WTC11 (cell line): ENCODE data around the gene NAV3. TPM values are rescaled to one million over a fixed set of nuclear protein-coding genes. Genes with fewer than 3 reads are reported as not detected.

ENCODE experiments used
- ATAC-seq: fragments of 200-7000 bp; cut with Tn5 transposase; 2 replicates; pipeline ENCODE4 v1.10.0; 2021; ENCODE audit warnings: mild to moderate bottlenecking, moderate library complexity
- CTCF ChIA-PET: fragments of 300-600 bp; sonication (Branson Sonifier 250); formaldehyde crosslinking; loops from one replicate; lab custom pipeline; 2021; ENCODE audit warnings: antibody characterized with exemption; lab: Charles Lee
- POLR2A ChIA-PET: fragments of 350-600 bp; sonication (Branson Sonifier 250); formaldehyde crosslinking; loops from one replicate; lab custom pipeline; 2021; ENCODE audit warnings: antibody characterized with exemption; lab: Charles Lee
- DNase-seq: peaks from one replicate; pipeline ENCODE4 v3.0.0; 2021; ENCODE audit warnings: low spot score
- H3K27ac Mint-ChIP-seq: 2 replicates; pipeline ENCODE4 v1.8.0; 2021; ENCODE audit warnings: mixed read lengths
- H3K27me3 Mint-ChIP-seq: 2 replicates; pipeline ENCODE4 v1.8.0; 2021; ENCODE audit warnings: low read depth, mild to moderate bottlenecking, moderate library complexity, mixed read lengths
- H3K36me3 Mint-ChIP-seq: 2 replicates; pipeline ENCODE4 v1.8.0; 2021; ENCODE audit warnings: mixed read lengths
- H3K4me1 Mint-ChIP-seq: 2 replicates; pipeline ENCODE4 v1.8.0; 2022; ENCODE audit warnings: mixed read lengths
- H3K4me3 Mint-ChIP-seq: 2 replicates; pipeline ENCODE4 v1.8.0; 2021; ENCODE audit warnings: mild to moderate bottlenecking, moderate library complexity, mixed read lengths
- H3K9me3 Mint-ChIP-seq: 2 replicates; pipeline ENCODE4 v1.8.0; 2021; ENCODE audit warnings: mixed read lengths
- AFF4 ChIP-seq: sonication (generic); formaldehyde crosslinking; IDR thresholded peaks from 2 replicates; pipeline ENCODE4 v1.8.1; 2023; ENCODE audit warnings: mild to moderate bottlenecking, missing genetic modification reagents, borderline replicate concordance
- ATF1 ChIP-seq: sonication (generic); formaldehyde crosslinking; IDR thresholded peaks from 2 replicates; pipeline ENCODE4 v1.8.1; 2023; ENCODE audit warnings: mild to moderate bottlenecking, moderate library complexity, missing genetic modification reagents
- ATF3 ChIP-seq: sonication (generic); formaldehyde crosslinking; conservative IDR thresholded peaks from 2 replicates; pipeline ENCODE4 v1.8.1; 2022; ENCODE audit warnings: mild to moderate bottlenecking, missing genetic modification reagents
- CREM ChIP-seq: sonication (generic); formaldehyde crosslinking; IDR thresholded peaks from 2 replicates; pipeline ENCODE4 v1.8.1; 2022; ENCODE audit warnings: mild to moderate bottlenecking, missing genetic modification reagents, moderate library complexity
- E2F5 ChIP-seq: sonication (generic); formaldehyde crosslinking; IDR thresholded peaks from 2 replicates; pipeline ENCODE4 v1.8.1; 2022; ENCODE audit warnings: mild to moderate bottlenecking, moderate library complexity, missing genetic modification reagents
- ETV6 ChIP-seq: sonication (generic); formaldehyde crosslinking; IDR thresholded peaks from 2 replicates; pipeline ENCODE4 v1.8.1; 2022; ENCODE audit warnings: mild to moderate bottlenecking, missing genetic modification reagents
- FOXP4 ChIP-seq: sonication (generic); formaldehyde crosslinking; IDR thresholded peaks from 2 replicates; pipeline ENCODE4 v1.8.0; 2022; ENCODE audit warnings: mild to moderate bottlenecking, missing genetic modification reagents
- HMGXB4 ChIP-seq: sonication (generic); formaldehyde crosslinking; IDR thresholded peaks from 2 replicates; pipeline ENCODE4 v1.8.1; 2023; ENCODE audit warnings: mild to moderate bottlenecking, moderate library complexity, missing genetic modification reagents
- JUN ChIP-seq: sonication (generic); formaldehyde crosslinking; IDR thresholded peaks from 2 replicates; pipeline ENCODE4 v1.8.0; 2023; ENCODE audit warnings: mild to moderate bottlenecking, missing genetic modification reagents
- MAX ChIP-seq: sonication (generic); formaldehyde crosslinking; IDR thresholded peaks from 2 replicates; pipeline ENCODE4 v1.8.0; 2022; ENCODE audit warnings: mild to moderate bottlenecking, missing genetic modification reagents
- RORB ChIP-seq: fragments of 250-450 bp; sonication (Bioruptor Pico); IDR thresholded peaks from 2 replicates; pipeline ENCODE4 v1.9.0; 2021; ENCODE audit warnings: mild to moderate bottlenecking
- SP1 ChIP-seq: sonication (generic); formaldehyde crosslinking; conservative IDR thresholded peaks from 2 replicates; pipeline ENCODE4 v1.8.1; 2022; ENCODE audit warnings: missing genetic modification reagents
- TCF7 ChIP-seq: sonication (generic); formaldehyde crosslinking; IDR thresholded peaks from 2 replicates; pipeline ENCODE4 v1.8.0; 2022; ENCODE audit warnings: mild to moderate bottlenecking, low read depth, missing genetic modification reagents, moderate library complexity
- ZBTB21 ChIP-seq: sonication (generic); formaldehyde crosslinking; IDR thresholded peaks from 2 replicates; pipeline ENCODE4 v1.8.1; 2023; ENCODE audit warnings: mild to moderate bottlenecking, missing genetic modification reagents, borderline replicate concordance
- ZMAT4 ChIP-seq: fragments of 250-450 bp; sonication (Bioruptor Pico); IDR thresholded peaks from 2 replicates; pipeline ENCODE4 v1.9.0; 2021; ENCODE audit warnings: mild to moderate bottlenecking
- ZNF138 ChIP-seq: sonication (generic); formaldehyde crosslinking; conservative IDR thresholded peaks from 2 replicates; pipeline ENCODE4 v1.8.1; 2022; ENCODE audit warnings: mild to moderate bottlenecking, moderate library complexity, missing genetic modification reagents
- ZNF396 ChIP-seq: fragments of 250-450 bp; sonication (Bioruptor Pico); IDR thresholded peaks from 2 replicates; pipeline ENCODE4 v1.8.0; 2021; ENCODE audit warnings: mild to moderate bottlenecking, moderate library complexity, borderline replicate concordance
- ZNF423 ChIP-seq: fragments of 250-450 bp; sonication (Bioruptor Pico); IDR thresholded peaks from 2 replicates; pipeline ENCODE4 v2.1.2; 2022; ENCODE audit warnings: mild to moderate bottlenecking, moderate library complexity
- total RNA-seq: library from RNA; stranded (reverse); gene quantifications from 3 replicates; pipeline ENCODE4 v1.2.3, GENCODE V29; 2021

NAV3 gene
- total RNA-seq, 1 experiment from 2014 or later: 3.3 TPM

- no peak overlapping the region for H3K27ac Mint-ChIP-seq
- H3K9me3 Mint-ChIP-seq: no peaks in the 10 kb centered on the region
- DNase-seq: no peak
- H3K4me3 Mint-ChIP-seq: no peak overlapping the region
- H3K4me1 Mint-ChIP-seq: peaks cover 54% of the 10 kb centered on the region
- CTCF ChIA-PET: no interaction called here
- no peak for TF ChIP-seq ZNF138 (CRISPR knock-in tag)
- no peak for TF ChIP-seq FOXP4
- no peak for TF ChIP-seq ATF3 (CRISPR knock-in tag)
- no peak for TF ChIP-seq AFF4 (CRISPR knock-in tag)
- TF ChIP-seq ZNF423 (CRISPR knock-in tag): no peak
- no peak for TF ChIP-seq MAX (CRISPR knock-in tag)
- no peak for TF ChIP-seq ZMAT4
- no peak for TF ChIP-seq HMGXB4 (CRISPR knock-in tag)
- TF ChIP-seq TCF7 (CRISPR knock-in tag): no peak
- TF ChIP-seq RORB (CRISPR knock-in tag): no peak
- no peak for TF ChIP-seq ZNF396
- TF ChIP-seq CREM: no peak
- TF ChIP-seq JUN: no peak
- TF ChIP-seq SP1 (CRISPR knock-in tag): no peak
- no peak for TF ChIP-seq E2F5 (CRISPR knock-in tag)
- TF ChIP-seq, all 79 proteins: peak for 0
- POLR2A ChIA-PET: no interaction called here
- Mint-ChIP-seq H3K36me3 (no peaks in the 10 kb centered on the region), H3K27me3 (no peaks in the 10 kb centered on the region)
- ATAC-seq: no peak
Measured at GRCh38 chr12:78239544-78239943, 408.9 kb downstream of the NAV3 start.

- Mint-ChIP-seq H3K27ac (no peak overlapping the region), H3K27me3 (no peaks in the 10 kb centered on the region; the same call in 1 of the 2 replicates), H3K4me1 (peaks cover 61% of the 10 kb centered on the region), H3K9me3 (no peaks in the 10 kb centered on the region), H3K36me3 (no peaks in the 10 kb centered on the region), H3K4me3 (no peak overlapping the region)
- no peak for ATAC-seq
- CTCF ChIA-PET: no interaction called here
- POLR2A ChIA-PET: no interaction called here
- no peak for TF ChIP-seq ATF1
- TF ChIP-seq ZMAT4: no peak
- no peak for TF ChIP-seq ZBTB21
- TF ChIP-seq ETV6 (CRISPR knock-in tag): no peak
- TF ChIP-seq ATF3 (CRISPR knock-in tag): no peak
- DNase-seq: no peak
Measured at GRCh38 chr12:78240827-78241226, 410.1 kb downstream of the NAV3 start.
